SK-N-SH treated with all-trans-retinoic acid at 6 μM for 48 hours (cell line): ENCODE measurements around the gene PFN4.
"Not testable (repeated sequence)": the region's sequence is repeated elsewhere in the genome, so short reads cannot be mapped to it uniquely, and the experiment has no call there.

Experiments
- ESRRG ChIP-seq: fragments of 250-450 bp; sonication (Bioruptor Pico); IDR thresholded peaks from 2 replicates; pipeline ENCODE4 v1.6.1; 2021; ENCODE audit warnings: mild to moderate bottlenecking
- PATZ1 ChIP-seq: fragments of 250-450 bp; sonication (Bioruptor Pico); IDR thresholded peaks from 2 replicates; pipeline ENCODE4 v1.8.0; 2020; ENCODE audit warnings: mild to moderate bottlenecking, moderate library complexity, borderline replicate concordance
- TOX ChIP-seq: fragments of 250-450 bp; sonication (Bioruptor Pico); IDR thresholded peaks from 2 replicates; pipeline ENCODE4 v1.8.0; 2021; ENCODE audit warnings: mild to moderate bottlenecking, moderate library complexity, borderline replicate concordance

GRCh38 chr2:24093270-24093669, 29.9 kb downstream of the PFN4 start:
- not testable (repeated sequence) for TF ChIP-seq ESRRG, TOX, PATZ1 (CRISPR knock-in tag)
